GM18508 (cell line): ENCODE results near the gene PITX1.

ENCODE experiments used
- ATAC-seq: cut with Tn5 transposase; IDR thresholded peaks from one replicate; pipeline ENCODE4 v1.9.1; 2021; ENCODE audit warnings: moderate number of reproducible peaks; ENCODE audit not compliant: insufficient read depth, unreplicated experiment

Gene PITX1

DNA sequence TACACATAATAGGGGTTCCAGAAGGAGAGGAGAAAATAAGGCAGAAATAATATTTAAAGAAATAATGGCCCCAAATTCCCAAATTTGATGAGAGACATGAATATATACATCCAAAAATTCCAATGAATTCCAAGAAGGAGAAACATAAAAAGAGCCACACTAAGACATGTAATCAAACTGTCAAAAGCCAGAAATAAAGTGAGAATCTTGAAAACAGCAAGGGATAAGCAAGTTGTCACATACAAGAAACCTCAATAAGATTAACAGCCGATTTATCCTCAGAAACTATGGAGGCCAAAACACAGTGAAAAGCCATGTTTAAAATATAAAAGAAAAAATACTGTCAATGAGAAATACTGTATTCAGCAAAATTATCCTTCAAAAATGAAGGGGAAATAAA, 51.8 kb downstream of the PITX1 start:
- ATAC-seq, result no peak

DNA sequence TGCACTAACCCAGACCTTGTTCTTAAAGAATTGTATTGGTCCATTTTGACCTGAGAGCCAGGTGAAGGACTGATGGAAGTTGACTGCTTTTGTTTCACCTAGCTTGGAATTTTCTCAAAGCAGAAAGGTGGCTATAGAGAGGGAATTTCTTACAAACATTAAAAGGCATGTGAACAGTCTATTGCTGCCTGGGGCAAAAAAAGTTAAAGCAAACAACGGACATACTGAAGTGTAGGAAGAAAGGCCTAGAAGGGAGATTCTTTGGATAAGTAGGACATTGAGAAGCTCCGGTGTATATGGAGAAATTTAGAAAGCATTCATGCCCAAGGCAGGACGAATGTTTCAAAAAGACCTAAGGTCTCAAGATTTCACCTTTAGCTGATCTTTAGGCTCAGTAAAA, 54.6 kb downstream of the PITX1 start:
- ATAC-seq, result no peak
